ENCODE measurements around the gene ZBTB49.
A peak's percentile ranks its signal among the peaks of the same experiment; 100 is the strongest.
"Not testable (repeated sequence)": the region's sequence is repeated elsewhere in the genome, so short reads cannot be mapped to it uniquely, and the experiment has no call there.

ZBTB49 gene

GRCh38 chr4:4289941-4290850 is at the start of gene ZBTB49, which contains the start of gene LYAR:
Gene ZBTB49 (plus strand): TSS chr4:4290251. CDS start chr4:4299946, 9,695 bp downstream.
Gene LYAR (minus strand): TSS chr4:4290154. CDS start chr4:4283742, 6,412 bp downstream.
- DNase-seq (ENCODE audit: low spot score): peak; percentile 94

- DNase-seq (ENCODE audit: low spot score): no peak
Observed at GRCh38 chr4:4245172-4245571, 44.9 kb upstream of the ZBTB49 start.

- DNase-seq (ENCODE audit: low spot score): no peak
Observed at GRCh38 chr4:4247696-4248028, 42.4 kb upstream of the ZBTB49 start.

GRCh38 chr4:4248029-4248884 is 41.8 kb upstream of the ZBTB49 start, which contains the start of gene TMEM128:
Gene TMEM128 (minus strand): TSS chr4:4248223. CDS start chr4:4248202, 21 bp downstream.
- DNase-seq (ENCODE audit: low spot score): peak; percentile 96

- DNase-seq (ENCODE audit: low spot score): peak; percentile 20
Observed at GRCh38 chr4:4248885-4249203, 41.2 kb upstream of the ZBTB49 start.

- not testable (repeated sequence) for DNase-seq (ENCODE audit: low spot score)
Observed at GRCh38 chr4:4249342-4249741, 40.7 kb upstream of the ZBTB49 start.

GRCh38 chr4:4249866-4250265 is 40.2 kb upstream of the ZBTB49 start:
- DNase-seq (ENCODE audit: low spot score): no peak

GRCh38 chr4:4254199-4254598 is 35.9 kb upstream of the ZBTB49 start:
- no peak for DNase-seq (ENCODE audit: low spot score)

- DNase-seq (ENCODE audit: low spot score): no peak
Observed at GRCh38 chr4:4254666-4255065, 35.4 kb upstream of the ZBTB49 start.

- DNase-seq (ENCODE audit: low spot score): no peak
Observed at GRCh38 chr4:4256799-4257198, 33.3 kb upstream of the ZBTB49 start.

GRCh38 chr4:4257705-4258104 is 32.3 kb upstream of the ZBTB49 start:
- not testable (repeated sequence) for DNase-seq (ENCODE audit: low spot score)

GRCh38 chr4:4259484-4260100 is 30.5 kb upstream of the ZBTB49 start:
- DNase-seq (ENCODE audit: low spot score): no peak

- DNase-seq (ENCODE audit: low spot score): peak; percentile 33
Observed at GRCh38 chr4:4260185-4260751, 29.8 kb upstream of the ZBTB49 start.

GRCh38 chr4:4267981-4268380 is 22.1 kb upstream of the ZBTB49 start:
- DNase-seq (ENCODE audit: low spot score): no peak

- no peak for DNase-seq (ENCODE audit: low spot score)
Observed at GRCh38 chr4:4268776-4269175, 21.3 kb upstream of the ZBTB49 start.

- no peak for DNase-seq (ENCODE audit: low spot score)
Observed at GRCh38 chr4:4269331-4269731, 20.7 kb upstream of the ZBTB49 start.

GRCh38 chr4:4269856-4270255 is 20.2 kb upstream of the ZBTB49 start:
- DNase-seq (ENCODE audit: low spot score): no peak

- no peak for DNase-seq (ENCODE audit: low spot score)
Observed at GRCh38 chr4:4270529-4270928, 19.5 kb upstream of the ZBTB49 start.

GRCh38 chr4:4271912-4272311 is 18.1 kb upstream of the ZBTB49 start:
- DNase-seq (ENCODE audit: low spot score): no peak

GRCh38 chr4:4274226-4274625 is 15.8 kb upstream of the ZBTB49 start:
- no peak for DNase-seq (ENCODE audit: low spot score)

GRCh38 chr4:4277531-4277930 is 12.5 kb upstream of the ZBTB49 start:
- DNase-seq (ENCODE audit: low spot score): no peak

GRCh38 chr4:4281787-4282186 is 8.3 kb upstream of the ZBTB49 start:
- no peak for DNase-seq (ENCODE audit: low spot score)

Measured in hematopoietic multipotent progenitor cell treated with erythropoietin and hydrocortisone succinate and interleukin-3 and kit ligand, for 15 days (in vitro differentiated cells).